K562 (cell line): Measurements from ENCODE around the gene MAGIX. TPM values are rescaled to one million over a fixed set of nuclear protein-coding genes. Genes with fewer than 3 reads are reported as not detected.
"Not testable (repeated sequence)": the region's sequence is repeated elsewhere in the genome, so short reads cannot be mapped to it uniquely, and the experiment has no call there.

Source experiments
- ATAC-seq: fragments of 200-7000 bp; cut with Tn5 transposase; 3 replicates; pipeline ENCODE4 v1.9.1; 2020; ENCODE audit warnings: moderate library complexity
- BruUV-seq: library from RNA; stranded (reverse); fragments of 400-500 nt; replicated peaks from 2 replicates; lab custom pipeline; 2021; lab: Mats Ljungman, UMichigan
- CTCF ChIA-PET: fragments of 300-600 bp; formaldehyde crosslinking; extraction: SDS; loops from one replicate; lab custom pipeline; 2021; ENCODE audit warnings: low intra/inter-chr PET ratio; lab: Yijun Ruan, JAX
- POLR2A ChIA-PET: fragments of 300-600, 350-650 bp; sonication (Branson Sonifier 250); formaldehyde crosslinking; extraction: SDS; loops from one replicate; lab custom pipeline; 2021; ENCODE audit warnings: antibody characterized with exemption, inconsistent platforms; lab: Yijun Ruan, JAX
- DNase-seq, 4 experiments: peaks; one replicate each; pipeline versions ENCODE4 v3.0.0 to v3.0.0-alpha.2; 2011 to 2018; ENCODE audit warnings: low spot score in 3 of 4, mixed read lengths in 3 of 4; ENCODE audit errors: extremely low read depth in 1 of 4
- FAIRE-seq: peaks from 2 replicates; lab custom pipeline; 2011; peaks lifted over from hg19 to GRCh38; lab: Jason Lieb, UNC
- H2AFZ ChIP-seq: 2 replicates; pipeline ENCODE4 v1.6.0; 2011; ENCODE audit warnings: low read depth, low read length, control low read depth, inconsistent platforms
- H3K27ac ChIP-seq: fragments of 200-600 bp; 3 replicates; pipeline ENCODE4 v1.8.0; 2011; ENCODE audit warnings: low read depth, mild to moderate bottlenecking, control low read depth, inconsistent platforms, low read length, moderate library complexity, mixed read lengths; ENCODE audit errors: extremely low read depth
- H3K27me3 ChIP-seq, 2 experiments: fragments of 300-600 bp in 1 of 2; 2 replicates in 1 of 2; 3 replicates in 1 of 2; pipeline versions ENCODE4 v1.6.0 to v1.8.0; 2011; ENCODE audit warnings: inconsistent platforms in 2 of 2, low read length in 2 of 2, mild to moderate bottlenecking in 1 of 2, mixed read lengths in 1 of 2, moderate library complexity in 1 of 2; ENCODE audit not compliant: control insufficient read depth in 2 of 2, insufficient read depth in 2 of 2
- H3K36me3 ChIP-seq: fragments of 300-600 bp; 3 replicates; pipeline ENCODE4 v1.8.0; 2011; ENCODE audit warnings: mild to moderate bottlenecking, low read length, inconsistent platforms; ENCODE audit not compliant: control insufficient read depth, insufficient read depth
- H3K4me1 ChIP-seq, 2 experiments: fragments of 200-600 bp in 1 of 2; replicated peaks in 1 of 2; 2 replicates in 1 of 2; 3 replicates in 1 of 2; pipeline versions ENCODE4 v1.5.1 to v1.8.0; 2011; ENCODE audit warnings: inconsistent platforms in 2 of 2, low read length in 2 of 2, mild to moderate bottlenecking in 1 of 2, mixed read lengths in 1 of 2, moderate library complexity in 1 of 2; ENCODE audit not compliant: control insufficient read depth in 2 of 2, insufficient read depth in 2 of 2
- H3K4me2 ChIP-seq: 2 replicates; pipeline ENCODE4 v1.6.1; 2011; ENCODE audit warnings: low read length, control low read depth, inconsistent platforms, mixed read lengths; ENCODE audit not compliant: insufficient read depth
- H3K4me3 ChIP-seq: fragments of 200-600 bp; sonication (generic), shearing (Covaris generic); 2 replicates; pipeline ENCODE4 v1.5.1; 2016; ENCODE audit warnings: control low read depth, inconsistent platforms
- H3K79me2 ChIP-seq: fragments of 200-600 bp; 3 replicates; pipeline ENCODE4 v1.8.0; 2011; ENCODE audit warnings: low read length, inconsistent platforms; ENCODE audit not compliant: control insufficient read depth, insufficient read depth
- H3K9ac ChIP-seq, 2 experiments: 2 replicates each; pipeline versions ENCODE4 v1.6.0 to v1.6.1; 2011; ENCODE audit warnings: low read depth in 2 of 2, low read length in 2 of 2, control low read depth in 1 of 2, inconsistent platforms in 1 of 2, mild to moderate bottlenecking in 1 of 2, mixed read lengths in 1 of 2; ENCODE audit not compliant: insufficient read depth in 1 of 2
- H3K9me1 ChIP-seq: one replicate; pipeline ENCODE4 v1.6.0; 2011; ENCODE audit warnings: inconsistent platforms, mild to moderate bottlenecking, low read length, moderate library complexity; ENCODE audit not compliant: control insufficient read depth, insufficient read depth
- H3K9me3 ChIP-seq: replicated peaks from 2 replicates; pipeline ENCODE4 v1.5.1; 2011; ENCODE audit warnings: low read depth, low read length, inconsistent platforms; ENCODE audit not compliant: control insufficient read depth, insufficient read depth
- H4K20me1 ChIP-seq: replicated peaks from 2 replicates; pipeline ENCODE4 v1.6.1; 2011; ENCODE audit warnings: low read length, inconsistent platforms, mixed read lengths; ENCODE audit not compliant: control insufficient read depth, insufficient read depth
- ARNT ChIP-seq, 2 experiments: fragments of 450-650 bp; IDR thresholded peaks; 2 replicates each; pipeline ENCODE4 v1.6.1; 2016; ENCODE audit warnings: mild to moderate bottlenecking in 1 of 2
- BRF1 ChIP-seq: IDR thresholded peaks from 3 replicates; pipeline ENCODE4 v1.6.1; 2011; ENCODE audit warnings: borderline replicate concordance, mild to moderate bottlenecking; ENCODE audit not compliant: insufficient read length; ENCODE audit errors: extremely low read depth
- CBX3 ChIP-seq, 2 experiments: IDR thresholded peaks; 1 replicate in 1 of 2; 2 replicates in 1 of 2; pipeline ENCODE4 v1.6.1; 2012; ENCODE audit warnings: inconsistent platforms in 2 of 2, low read length in 2 of 2, borderline replicate concordance in 1 of 2, control low read depth in 1 of 2
- POLR2G ChIP-seq: fragments of 200-400 bp; formaldehyde crosslinking; IDR thresholded peaks from 2 replicates; pipeline ENCODE4 v1.6.1; 2017; ENCODE audit warnings: low read depth, mild to moderate bottlenecking, antibody characterized with exemption, low read length, moderate library complexity
- SMARCA5 ChIP-seq: fragments of 450-650 bp; IDR thresholded peaks from 2 replicates; pipeline ENCODE4 v1.6.1; 2016
- ZC3H8 ChIP-seq: fragments of 450-650 bp; IDR thresholded peaks from 2 replicates; pipeline ENCODE4 v1.6.1; 2017
- ZNF133 ChIP-seq: fragments of 250-450 bp; sonication (Bioruptor Pico); IDR thresholded peaks from 2 replicates; pipeline ENCODE4 v1.4.0; 2020; ENCODE audit warnings: mild to moderate bottlenecking
- WGBS: fragments of 100-300 bp; shearing (Covaris generic); methylation state at CpG from one replicate; pipeline ENCODE4 v1.1.6; 2016; ENCODE audit warnings: low coverage, mixed read lengths; ENCODE audit not compliant: insufficient coverage; ENCODE audit errors: missing lambda C conversion rate; 5-methylcytosine and 5-hydroxymethylcytosine counted together
- in situ Hi-C: fragments of 300-500 bp; cut with MboI; formaldehyde crosslinking; loops from 4 replicates; pipeline ENCODE4 v1.15.0; 2018; ENCODE audit warnings: inconsistent platforms, mixed read lengths
- intact Hi-C: fragments of 100-400 bp; cut with micrococcal nuclease; formaldehyde crosslinking; loops from 2 replicates; pipeline ENCODE4 v1.14.2; 2022
- polyA plus RNA-seq, 8 experiments: library from polyadenylated mRNA; depleted of rRNA in 4 of 8; stranded (reverse) in 5 of 8; unstranded in 3 of 8; fragments of >200 nt; fragmentation: Nextera tagmentation in 2 of 8; fragmentation: Illumina TruSeq in 1 of 8; extraction: Ambion mirVana in 2 of 8; extraction: Trizol in 1 of 8; gene quantifications; 2 replicates each; pipeline versions ENCODE4 v1.2.1 to v1.2.3, GENCODE V29; 2011 to 2014; ENCODE audit warnings: inconsistent platforms in 1 of 8, missing spikeins in 1 of 8
- total RNA-seq, 7 experiments: library from RNA; depleted of rRNA in 6 of 7; stranded (reverse); fragments of >200 nt in 6 of 7; fragmentation: Illumina TruSeq in 2 of 7; extraction: Trizol in 2 of 7; gene quantifications; 2 replicates each; pipeline versions ENCODE4 v1.2.1 to v1.2.3, GENCODE V29; 2011 to 2021; ENCODE audit warnings: low replicate concordance in 1 of 7
- TF ChIP-seq, protein P1 (sequence below), 2 experiments: fragments of 450-650 bp; IDR thresholded peaks; 2 replicates each; pipeline ENCODE4 v1.6.1; 2018; ENCODE audit warnings: mild to moderate bottlenecking in 2 of 2, low read depth in 1 of 2; ENCODE audit not compliant: partially characterized antibody in 2 of 2

The MAGIX gene
- total and polyA plus RNA-seq, 9 of the 15 experiments (the other 6 are each of a cell fraction or from before 2014, with no cell fraction given) = 0.08 to 3.5 (median 0.47) TPM

DNA sequence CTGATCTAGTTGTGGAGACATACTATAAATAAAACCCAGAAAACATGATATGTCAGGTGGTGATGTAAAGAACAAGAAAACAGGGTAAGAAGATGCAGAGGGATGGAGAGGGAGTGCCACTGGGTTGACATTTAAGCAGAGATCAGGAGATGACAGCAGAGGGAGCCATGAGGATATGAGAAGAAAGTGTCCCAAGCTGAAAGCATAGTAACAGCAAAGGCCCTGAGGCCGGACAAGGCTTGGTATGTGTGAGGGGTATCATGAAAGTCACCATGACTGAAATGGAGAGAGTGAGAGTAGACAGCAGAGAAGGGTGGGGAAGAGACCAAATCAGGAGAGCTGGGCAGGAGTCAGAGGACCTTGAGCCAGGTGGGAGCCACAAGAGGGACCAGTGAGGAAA is 42.5 kb upstream of the MAGIX start (continued):
- TF ChIP-seq CBX3 (IDR thresholded peaks at IDR 0.05; ENCODE audit: borderline replicate concordance in 1 of 2, low read length in 2 of 2) = no peak
- TF ChIP-seq SMARCA5 = 0 out of 2 replicates have a peak, but pooled peaks have one; percentile 35
- no peak for TF ChIP-seq ZNF133
- TF ChIP-seq ARNT (IDR thresholded peaks at IDR 0.05) = no peak
- TF ChIP-seq, protein P1, sequence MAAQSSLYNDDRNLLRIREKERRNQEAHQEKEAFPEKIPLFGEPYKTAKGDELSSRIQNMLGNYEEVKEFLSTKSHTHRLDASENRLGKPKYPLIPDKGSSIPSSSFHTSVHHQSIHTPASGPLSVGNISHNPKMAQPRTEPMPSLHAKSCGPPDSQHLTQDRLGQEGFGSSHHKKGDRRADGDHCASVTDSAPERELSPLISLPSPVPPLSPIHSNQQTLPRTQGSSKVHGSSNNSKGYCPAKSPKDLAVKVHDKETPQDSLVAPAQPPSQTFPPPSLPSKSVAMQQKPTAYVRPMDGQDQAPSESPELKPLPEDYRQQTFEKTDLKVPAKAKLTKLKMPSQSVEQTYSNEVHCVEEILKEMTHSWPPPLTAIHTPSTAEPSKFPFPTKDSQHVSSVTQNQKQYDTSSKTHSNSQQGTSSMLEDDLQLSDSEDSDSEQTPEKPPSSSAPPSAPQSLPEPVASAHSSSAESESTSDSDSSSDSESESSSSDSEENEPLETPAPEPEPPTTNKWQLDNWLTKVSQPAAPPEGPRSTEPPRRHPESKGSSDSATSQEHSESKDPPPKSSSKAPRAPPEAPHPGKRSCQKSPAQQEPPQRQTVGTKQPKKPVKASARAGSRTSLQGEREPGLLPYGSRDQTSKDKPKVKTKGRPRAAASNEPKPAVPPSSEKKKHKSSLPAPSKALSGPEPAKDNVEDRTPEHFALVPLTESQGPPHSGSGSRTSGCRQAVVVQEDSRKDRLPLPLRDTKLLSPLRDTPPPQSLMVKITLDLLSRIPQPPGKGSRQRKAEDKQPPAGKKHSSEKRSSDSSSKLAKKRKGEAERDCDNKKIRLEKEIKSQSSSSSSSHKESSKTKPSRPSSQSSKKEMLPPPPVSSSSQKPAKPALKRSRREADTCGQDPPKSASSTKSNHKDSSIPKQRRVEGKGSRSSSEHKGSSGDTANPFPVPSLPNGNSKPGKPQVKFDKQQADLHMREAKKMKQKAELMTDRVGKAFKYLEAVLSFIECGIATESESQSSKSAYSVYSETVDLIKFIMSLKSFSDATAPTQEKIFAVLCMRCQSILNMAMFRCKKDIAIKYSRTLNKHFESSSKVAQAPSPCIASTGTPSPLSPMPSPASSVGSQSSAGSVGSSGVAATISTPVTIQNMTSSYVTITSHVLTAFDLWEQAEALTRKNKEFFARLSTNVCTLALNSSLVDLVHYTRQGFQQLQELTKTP (IDR thresholded peaks at IDR 0.05; ENCODE audit: low read depth in 1 of 2, partially characterized antibody in 2 of 2) = no peak
- TF ChIP-seq BRF1 = no peak

GRCh38 chrX:49122499-49122898 is 40.1 kb upstream of the MAGIX start:
- ATAC-seq = no peak
- intact Hi-C loops (loop anchor here (2.0 to 5.0 kb wide), 2 partner anchors 52 to 160 kb away; no protein-coding TSS in a partner anchor), in situ Hi-C loops (no loop called here)
- no peaks in the 10 kb centered on the region for H3K9me1 ChIP-seq
- WGBS = 66% methylated on average over 4 of the region's 5 CpGs
- H4K20me1 ChIP-seq = no peaks in the 10 kb centered on the region; the same call in 1 of the 2 replicates
- DNase-seq = peak in 1 of 4 experiments; percentile 11
- no peak overlapping the region for H2AFZ ChIP-seq
- H3K4me3 ChIP-seq = peak overlapping the region; percentile 97
- ChIA-PET POLR2A (no interaction called here), CTCF (no interaction called here)
- peak overlapping the region; percentile 90 for H3K4me2 ChIP-seq
- TF ChIP-seq ZC3H8 = no peak
- peak; percentile 55; the same call in 1 of the 2 replicates for TF ChIP-seq POLR2G
- H3K79me2 ChIP-seq = peaks cover 14% of the 10 kb centered on the region
- H3K27me3 ChIP-seq = no peaks in the 10 kb centered on the region
- no peak for FAIRE-seq
- H3K4me1 ChIP-seq = peaks cover 0 to 17% of the 10 kb centered on the region in 2 experiments; a peak in 4 of 5 replicates
- no peaks in the 10 kb centered on the region for H3K9me3 ChIP-seq
- no TSS peak for BruUV-seq
- H3K9ac ChIP-seq = peak overlapping the region; percentile 93 to 99
- H3K36me3 ChIP-seq = peaks cover 39% of the 10 kb centered on the region; the same call in 2 of the 3 replicates
- H3K27ac ChIP-seq = no peak overlapping the region; the same call in 2 of the 3 replicates

- DNase-seq, H3K4me1 ChIP-seq, H3K4me2 ChIP-seq, intact Hi-C loops, in situ Hi-C loops, H2AFZ ChIP-seq, H3K9me1 ChIP-seq, ATAC-seq, H3K27ac ChIP-seq, H3K27me3 ChIP-seq, CTCF ChIA-PET, BruUV-seq, H3K4me3 ChIP-seq, H3K79me2 ChIP-seq, FAIRE-seq, H3K9me3 ChIP-seq, H3K9ac ChIP-seq, H3K36me3 ChIP-seq, H4K20me1 ChIP-seq: not testable (repeated sequence)
- WGBS = 92% methylated on average over 8 of the region's 13 CpGs
- POLR2A ChIA-PET = interaction anchor here (1.2 kb wide), 1 partner anchor 16 kb away, joined by 3 read pairs; no protein-coding TSS in a partner anchor
These were observed 34.8 kb upstream of the MAGIX start for GRCh38 chrX:49127742-49128258.
